IMR-90 (cell line): ENCODE results near the gene TMEM74B. TPM values are rescaled to one million over a fixed set of nuclear protein-coding genes. Genes with fewer than 3 reads are reported as not detected.

Experiments used
- ATAC-seq: fragments of 200-7000 bp; cut with Tn5 transposase; 2 replicates; pipeline ENCODE4 v1.9.1; 2020; ENCODE audit warnings: low read depth, mild to moderate bottlenecking, moderate library complexity
- BruUV-seq: library from RNA; stranded (reverse); fragments of 400-500 nt; replicated peaks from 2 replicates; lab custom pipeline; 2021; lab: Mats Ljungman, UMichigan
- CTCF ChIA-PET: fragments of 300-600 bp; formaldehyde crosslinking; extraction: SDS; loops from one replicate; lab custom pipeline; 2021; ENCODE audit warnings: antibody characterized with exemption; lab: Yijun Ruan, JAX
- POLR2A ChIA-PET: fragments of 300-600 bp; sonication (Branson Sonifier 250); formaldehyde crosslinking; loops from one replicate; lab custom pipeline; 2022; ENCODE audit warnings: antibody characterized with exemption; ENCODE audit not compliant: unreplicated experiment; lab: Charles Lee
- DNase-seq: peaks from one replicate; pipeline ENCODE4 v3.0.0; 2013
- H2AFZ ChIP-seq: replicated peaks from 2 replicates; pipeline ENCODE3; 2013; ENCODE audit warnings: low read length, mild to moderate bottlenecking; ENCODE audit not compliant: poor library complexity
- H2AK5ac ChIP-seq: 2 replicates; pipeline ENCODE4 v1.6.1; 2013; ENCODE audit warnings: low read depth, low read length, inconsistent platforms
- H2AK9ac ChIP-seq: replicated peaks from 2 replicates; pipeline ENCODE3; 2013; ENCODE audit warnings: mild to moderate bottlenecking, low read depth, low read length, moderate library complexity; ENCODE audit not compliant: poor library complexity
- H2BK120ac ChIP-seq: 2 replicates; pipeline ENCODE4 v1.6.1; 2013; ENCODE audit warnings: low read depth, low read length, inconsistent platforms
- H2BK15ac ChIP-seq: 3 replicates; pipeline ENCODE4 v1.6.1; 2013; ENCODE audit warnings: low read depth, low read length, inconsistent platforms
- H2BK20ac ChIP-seq: 2 replicates; pipeline ENCODE4 v1.6.1; 2013; ENCODE audit warnings: low read depth, mild to moderate bottlenecking, inconsistent platforms, low read length, moderate library complexity
- H2BK5ac ChIP-seq: 2 replicates; pipeline ENCODE4 v1.6.1; 2013; ENCODE audit warnings: mild to moderate bottlenecking, low read depth, low read length, inconsistent platforms; ENCODE audit not compliant: poor library complexity, severe bottlenecking
- H3K14ac ChIP-seq: replicated peaks from 2 replicates; pipeline ENCODE4 v1.6.1; 2013; ENCODE audit warnings: low read depth, low read length, inconsistent platforms
- H3K18ac ChIP-seq: 2 replicates; pipeline ENCODE4 v1.6.1; 2013; ENCODE audit warnings: low read depth, low read length, control low read depth
- H3K23ac ChIP-seq: 2 replicates; pipeline ENCODE4 v1.6.1; 2013; ENCODE audit warnings: low read depth, low read length, inconsistent platforms
- H3K27ac ChIP-seq: 2 replicates; pipeline ENCODE4 v1.5.1; 2013; ENCODE audit warnings: mild to moderate bottlenecking, control low read depth, low read length; ENCODE audit not compliant: insufficient read depth
- H3K27me3 ChIP-seq: 2 replicates; pipeline ENCODE4 v1.6.1; 2013; ENCODE audit warnings: low read length; ENCODE audit not compliant: control insufficient read depth, insufficient read depth
- H3K36me3 ChIP-seq: 2 replicates; pipeline ENCODE4 v1.6.1; 2013; ENCODE audit warnings: low read length, mixed read lengths; ENCODE audit not compliant: control insufficient read depth, insufficient read depth
- H3K4ac ChIP-seq: 2 replicates; pipeline ENCODE4 v1.6.1; 2013; ENCODE audit warnings: low read depth, low read length, inconsistent platforms
- H3K4me1 ChIP-seq: 2 replicates; pipeline ENCODE4 v1.6.1; 2013; ENCODE audit warnings: low read length, mixed read lengths; ENCODE audit not compliant: control insufficient read depth, insufficient read depth
- H3K4me2 ChIP-seq: 2 replicates; pipeline ENCODE4 v1.6.1; 2013; ENCODE audit warnings: low read depth, mild to moderate bottlenecking, control low read depth, low read length, moderate library complexity
- H3K4me3 ChIP-seq: 2 replicates; pipeline ENCODE4 v1.5.1; 2013; ENCODE audit warnings: low read depth, mild to moderate bottlenecking, control low read depth, low read length, moderate library complexity; ENCODE audit not compliant: insufficient read depth
- H3K56ac ChIP-seq: 2 replicates; pipeline ENCODE4 v1.6.1; 2013; ENCODE audit warnings: low read length, inconsistent platforms; ENCODE audit not compliant: insufficient read depth; ENCODE audit errors: extremely low read depth
- H3K79me1 ChIP-seq, 2 experiments: 2 replicates each; pipeline ENCODE4 v1.6.1; 2013; ENCODE audit warnings: low read length in 2 of 2, inconsistent platforms in 1 of 2, low read depth in 1 of 2
- H3K9ac ChIP-seq: 2 replicates; pipeline ENCODE4 v1.6.1; 2013; ENCODE audit warnings: low read depth, low read length, control low read depth
- H3K9me1 ChIP-seq: 2 replicates; pipeline ENCODE4 v1.6.1; 2013; ENCODE audit warnings: low read length, inconsistent platforms; ENCODE audit not compliant: insufficient read depth
- H3K9me3 ChIP-seq: 2 replicates; pipeline ENCODE4 v1.6.1; 2013; ENCODE audit warnings: low read length; ENCODE audit not compliant: control insufficient read depth, insufficient read depth
- H4K20me1 ChIP-seq: 2 replicates; pipeline ENCODE4 v1.6.1; 2013; ENCODE audit warnings: low read length, inconsistent platforms; ENCODE audit not compliant: insufficient read depth
- H4K5ac ChIP-seq: 2 replicates; pipeline ENCODE4 v1.6.1; 2013; ENCODE audit warnings: mild to moderate bottlenecking, low read depth, low read length, control low read depth
- H4K8ac ChIP-seq, 2 experiments: 2 replicates each; pipeline ENCODE4 v1.6.1; 2013; ENCODE audit warnings: low read depth in 2 of 2, low read length in 2 of 2, control low read depth in 1 of 2, inconsistent platforms in 1 of 2
- H4K91ac ChIP-seq: 2 replicates; pipeline ENCODE4 v1.6.1; 2013; ENCODE audit warnings: low read depth, low read length, inconsistent platforms; ENCODE audit not compliant: insufficient read depth
- CEBPB ChIP-seq: IDR thresholded peaks from 2 replicates; pipeline ENCODE4 v1.6.1; 2012; ENCODE audit warnings: low read depth, low read length, improper control_type of control experiment
- MXI1 ChIP-seq: IDR thresholded peaks from 2 replicates; pipeline ENCODE4 v1.6.1; 2012; ENCODE audit warnings: low read depth, mild to moderate bottlenecking, low read length, moderate library complexity, borderline replicate concordance
- NFE2L2 ChIP-seq: fragments of 150-350 bp; IDR thresholded peaks from 2 replicates; pipeline ENCODE4 v1.6.1; 2016; ENCODE audit warnings: low read depth, mild to moderate bottlenecking, low read length
- RAD21 ChIP-seq: IDR thresholded peaks from 2 replicates; pipeline ENCODE4 v1.6.1; 2012; ENCODE audit warnings: low read length, improper control_type of control experiment
- RCOR1 ChIP-seq: IDR thresholded peaks from 2 replicates; pipeline ENCODE4 v1.6.1; 2012; ENCODE audit warnings: mild to moderate bottlenecking, low read length, improper control_type of control experiment; ENCODE audit not compliant: insufficient replicate concordance
- RFX5 ChIP-seq: IDR thresholded peaks from 2 replicates; pipeline ENCODE4 v1.8.0; 2012; ENCODE audit warnings: low read depth, mild to moderate bottlenecking, low read length, moderate library complexity
- SMC3 ChIP-seq: fragments of 150-350 bp; IDR thresholded peaks from 2 replicates; pipeline ENCODE4 v1.6.1; 2016; ENCODE audit warnings: low read depth, mild to moderate bottlenecking, antibody characterized with exemption, low read length, moderate library complexity
- WGBS, 2 experiments: methylation state at CpG; one replicate each; pipeline versions ENCODE4 v1.1.5 to v1.1.7; 2013; ENCODE audit warnings: missing lambda C conversion rate in 2 of 2; ENCODE audit not compliant: insufficient read length in 1 of 2; ENCODE audit errors: extremely low coverage in 2 of 2; 5-methylcytosine and 5-hydroxymethylcytosine counted together
- dilution Hi-C: fragments of 300-500 bp; cut with HindIII; formaldehyde crosslinking; loops from one replicate; pipeline ENCODE4 v1.14.3; 2018; ENCODE audit warnings: low sequenced_read_pairs; ENCODE audit not compliant: unreplicated experiment
- in situ Hi-C: fragments of 300-500 bp; cut with MboI; formaldehyde crosslinking; loops from 3 replicates; pipeline ENCODE4 v1.14.3; 2019; ENCODE audit warnings: low sequenced_read_pairs, inconsistent platforms, mixed read lengths
- intact Hi-C: fragments of 100-400 bp; cut with micrococcal nuclease; formaldehyde crosslinking; loops from 2 replicates; pipeline ENCODE4 v1.10.0; 2022
- polyA plus RNA-seq, 3 experiments: library from polyadenylated mRNA; depleted of rRNA; stranded (reverse); fragments of >200 nt; gene quantifications; 2 replicates each; pipeline ENCODE4 v1.2.3, GENCODE V29; 2012; ENCODE audit warnings: low replicate concordance in 1 of 3
- total RNA-seq: library from RNA; depleted of rRNA; stranded (reverse); fragments of >200 nt; gene quantifications from 2 replicates; pipeline ENCODE4 v1.2.3, GENCODE V29; 2012
- TF ChIP-seq, protein P1 (sequence below): fragments of 150-350 bp; IDR thresholded peaks from 2 replicates; pipeline ENCODE4 v1.6.1; 2017; ENCODE audit warnings: mild to moderate bottlenecking, antibody characterized with exemption, low read length, low read depth
- TF ChIP-seq, protein P2 (sequence below): fragments of 150-350 bp; IDR thresholded peaks from 2 replicates; pipeline ENCODE4 v1.6.1; 2016; ENCODE audit warnings: low read depth, mild to moderate bottlenecking, low read length, moderate library complexity, borderline replicate concordance
- TF ChIP-seq, protein P3 (sequence below): conservative IDR thresholded peaks from 2 replicates; pipeline ENCODE4 v1.5.1; 2012; ENCODE audit warnings: mild to moderate bottlenecking, low read depth, low read length, improper control_type of control experiment

TMEM74B gene
- total and polyA plus RNA-seq, 2 of the 4 experiments (the other 2 are of a cell fraction): 0.03 TPM; not detected in 1

DNA sequence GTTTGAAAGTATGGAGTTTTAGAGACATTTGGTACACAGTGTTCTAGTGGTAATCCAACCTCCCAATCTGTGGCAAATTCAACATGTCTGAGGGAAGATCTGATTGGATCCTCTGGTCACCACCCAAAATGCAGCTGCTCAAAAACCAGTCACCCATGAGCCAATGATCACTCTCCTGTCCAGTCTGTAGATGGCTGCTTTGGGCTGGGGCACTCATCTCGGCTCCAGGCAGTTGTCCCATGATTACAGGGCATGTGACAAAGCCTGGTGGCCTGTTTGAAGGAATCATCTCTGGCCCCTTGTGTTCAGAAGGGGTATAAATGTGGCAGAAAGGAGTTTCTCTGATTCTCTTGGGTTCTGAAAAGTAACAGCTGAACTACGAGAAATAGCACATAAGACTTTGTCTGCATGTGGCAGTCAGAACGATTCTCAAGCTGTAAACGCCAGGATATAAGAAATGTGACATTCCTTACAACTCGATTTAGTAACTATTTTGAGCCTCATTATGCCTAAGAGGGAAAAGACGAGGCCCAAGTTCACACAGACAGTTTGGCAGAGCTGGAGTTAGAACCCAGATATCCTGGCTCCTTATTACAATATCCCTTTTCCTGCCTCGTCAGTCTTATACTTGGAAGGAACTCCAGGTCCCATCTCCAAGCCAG lies 14.6 kb upstream of the TMEM74B start:
- no peak overlapping the region for H3K4me3 ChIP-seq
- H3K56ac ChIP-seq: no peak overlapping the region
- no peaks in the 10 kb centered on the region for H3K4me1 ChIP-seq
- WGBS, 2 experiments: 20% methylated on average over 2 of the region's 7 CpGs; no CpG with 5 or more reads in 1 of the 2 experiments
- no peak overlapping the region for H3K4me2 ChIP-seq
- H2AK9ac ChIP-seq: no peak overlapping the region
- H4K5ac ChIP-seq: no peak overlapping the region
- H3K79me1 ChIP-seq: no peaks in the 10 kb centered on the region
- no peaks in the 10 kb centered on the region for H4K20me1 ChIP-seq
- DNase-seq (no peak), ATAC-seq (no peak)
- dilution Hi-C loops: no loop called here
- H2BK120ac ChIP-seq: no peak overlapping the region
- no peak overlapping the region for H3K27ac ChIP-seq
- no peak overlapping the region for H2BK5ac ChIP-seq
- in situ Hi-C loops: no loop called here
- H3K18ac ChIP-seq: no peak overlapping the region
- TF ChIP-seq RAD21: no peak
- TF ChIP-seq RFX5: no peak
- TF ChIP-seq NFE2L2: no peak
- TF ChIP-seq MXI1: no peak
- TF ChIP-seq, protein P1, sequence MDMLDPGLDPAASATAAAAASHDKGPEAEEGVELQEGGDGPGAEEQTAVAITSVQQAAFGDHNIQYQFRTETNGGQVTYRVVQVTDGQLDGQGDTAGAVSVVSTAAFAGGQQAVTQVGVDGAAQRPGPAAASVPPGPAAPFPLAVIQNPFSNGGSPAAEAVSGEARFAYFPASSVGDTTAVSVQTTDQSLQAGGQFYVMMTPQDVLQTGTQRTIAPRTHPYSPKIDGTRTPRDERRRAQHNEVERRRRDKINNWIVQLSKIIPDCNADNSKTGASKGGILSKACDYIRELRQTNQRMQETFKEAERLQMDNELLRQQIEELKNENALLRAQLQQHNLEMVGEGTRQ: no peak
- TF ChIP-seq SMC3: no peak
- TF ChIP-seq, protein P2, sequence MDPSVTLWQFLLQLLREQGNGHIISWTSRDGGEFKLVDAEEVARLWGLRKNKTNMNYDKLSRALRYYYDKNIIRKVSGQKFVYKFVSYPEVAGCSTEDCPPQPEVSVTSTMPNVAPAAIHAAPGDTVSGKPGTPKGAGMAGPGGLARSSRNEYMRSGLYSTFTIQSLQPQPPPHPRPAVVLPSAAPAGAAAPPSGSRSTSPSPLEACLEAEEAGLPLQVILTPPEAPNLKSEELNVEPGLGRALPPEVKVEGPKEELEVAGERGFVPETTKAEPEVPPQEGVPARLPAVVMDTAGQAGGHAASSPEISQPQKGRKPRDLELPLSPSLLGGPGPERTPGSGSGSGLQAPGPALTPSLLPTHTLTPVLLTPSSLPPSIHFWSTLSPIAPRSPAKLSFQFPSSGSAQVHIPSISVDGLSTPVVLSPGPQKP: no peak
- TF ChIP-seq RCOR1: no peak
- TF ChIP-seq CEBPB: no peak
- TF ChIP-seq, protein P3, sequence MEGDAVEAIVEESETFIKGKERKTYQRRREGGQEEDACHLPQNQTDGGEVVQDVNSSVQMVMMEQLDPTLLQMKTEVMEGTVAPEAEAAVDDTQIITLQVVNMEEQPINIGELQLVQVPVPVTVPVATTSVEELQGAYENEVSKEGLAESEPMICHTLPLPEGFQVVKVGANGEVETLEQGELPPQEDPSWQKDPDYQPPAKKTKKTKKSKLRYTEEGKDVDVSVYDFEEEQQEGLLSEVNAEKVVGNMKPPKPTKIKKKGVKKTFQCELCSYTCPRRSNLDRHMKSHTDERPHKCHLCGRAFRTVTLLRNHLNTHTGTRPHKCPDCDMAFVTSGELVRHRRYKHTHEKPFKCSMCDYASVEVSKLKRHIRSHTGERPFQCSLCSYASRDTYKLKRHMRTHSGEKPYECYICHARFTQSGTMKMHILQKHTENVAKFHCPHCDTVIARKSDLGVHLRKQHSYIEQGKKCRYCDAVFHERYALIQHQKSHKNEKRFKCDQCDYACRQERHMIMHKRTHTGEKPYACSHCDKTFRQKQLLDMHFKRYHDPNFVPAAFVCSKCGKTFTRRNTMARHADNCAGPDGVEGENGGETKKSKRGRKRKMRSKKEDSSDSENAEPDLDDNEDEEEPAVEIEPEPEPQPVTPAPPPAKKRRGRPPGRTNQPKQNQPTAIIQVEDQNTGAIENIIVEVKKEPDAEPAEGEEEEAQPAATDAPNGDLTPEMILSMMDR: no peak
- H3K23ac ChIP-seq: no peak overlapping the region
- no peak overlapping the region for H4K91ac ChIP-seq
- H2BK15ac ChIP-seq: no peak overlapping the region
- H2AK5ac ChIP-seq: no peak overlapping the region
- no peak overlapping the region for H4K8ac ChIP-seq
- H3K9me3 ChIP-seq: peaks cover 4% of the 10 kb centered on the region; the same call in 1 of the 2 replicates
- no peak overlapping the region for H3K4ac ChIP-seq
- ChIA-PET CTCF (no interaction called here), POLR2A (no interaction called here)
- intact Hi-C loops: no loop called here
- H2AFZ ChIP-seq: no peak overlapping the region
- H3K9me1 ChIP-seq: 0 out of 2 replicates have a peak, but pooled peaks cover 3% of the 10 kb centered on the region
- H3K36me3 ChIP-seq: no peaks in the 10 kb centered on the region
- no peak overlapping the region for H2BK20ac ChIP-seq
- no TSS peak for BruUV-seq
- no peak overlapping the region for H3K14ac ChIP-seq
- H3K27me3 ChIP-seq: peaks cover 63% of the 10 kb centered on the region
- H3K9ac ChIP-seq: no peak overlapping the region
